Ishikawa (cell line): Measurements from ENCODE around the gene LRIT1.

Experiments
- CEBPB ChIP-seq: IDR thresholded peaks from 2 replicates; pipeline ENCODE4 v1.6.1; 2012
- CREB1 ChIP-seq: IDR thresholded peaks from 2 replicates; pipeline ENCODE4 v1.6.1; 2012; ENCODE audit warnings: low read depth
- EGR1 ChIP-seq: IDR thresholded peaks from 2 replicates; pipeline ENCODE4 v1.6.1; 2012
- EP300 ChIP-seq: IDR thresholded peaks from 2 replicates; pipeline ENCODE4 v1.6.1; 2012; ENCODE audit warnings: borderline replicate concordance
- FOXM1 ChIP-seq: IDR thresholded peaks from 2 replicates; pipeline ENCODE4 v1.6.1; 2012; ENCODE audit warnings: low read depth, borderline replicate concordance
- MAX ChIP-seq: IDR thresholded peaks from 2 replicates; pipeline ENCODE4 v1.6.1; 2012
- NFIC ChIP-seq: IDR thresholded peaks from 2 replicates; pipeline ENCODE4 v1.6.1; 2012
- RAD21 ChIP-seq: IDR thresholded peaks from 2 replicates; pipeline ENCODE4 v1.6.1; 2012; ENCODE audit warnings: low read depth
- TAF1 ChIP-seq: IDR thresholded peaks from 2 replicates; pipeline ENCODE4 v1.6.1; 2012; ENCODE audit warnings: low read depth, mild to moderate bottlenecking
- TCF12 ChIP-seq: IDR thresholded peaks from 2 replicates; pipeline ENCODE4 v1.6.1; 2012; ENCODE audit warnings: low read depth
- TEAD4 ChIP-seq: IDR thresholded peaks from 2 replicates; pipeline ENCODE4 v1.6.1; 2012
- USF1 ChIP-seq: IDR thresholded peaks from 2 replicates; pipeline ENCODE4 v1.6.1; 2012
- YY1 ChIP-seq: IDR thresholded peaks from 2 replicates; pipeline ENCODE4 v1.6.1; 2012; ENCODE audit warnings: low read depth
- ZBTB7A ChIP-seq: IDR thresholded peaks from 2 replicates; pipeline ENCODE4 v1.6.1; 2012; ENCODE audit warnings: low read depth
- TF ChIP-seq, protein P1 (sequence below): IDR thresholded peaks from 2 replicates; pipeline ENCODE4 v1.6.1; 2012; ENCODE audit warnings: low read depth, mild to moderate bottlenecking

LRIT1 gene

GRCh38 chr10:84237199-84238051, 3.9 kb downstream of the LRIT1 start:
- no peak for TF ChIP-seq TEAD4
- TF ChIP-seq EP300: no peak
- no peak for TF ChIP-seq EGR1
- TF ChIP-seq YY1: no peak
- TF ChIP-seq NFIC: no peak
- no peak for TF ChIP-seq TAF1
- no peak for TF ChIP-seq FOXM1
- TF ChIP-seq ZBTB7A: no peak
- no peak for TF ChIP-seq MAX
- TF ChIP-seq CREB1: no peak
- TF ChIP-seq, protein P1, sequence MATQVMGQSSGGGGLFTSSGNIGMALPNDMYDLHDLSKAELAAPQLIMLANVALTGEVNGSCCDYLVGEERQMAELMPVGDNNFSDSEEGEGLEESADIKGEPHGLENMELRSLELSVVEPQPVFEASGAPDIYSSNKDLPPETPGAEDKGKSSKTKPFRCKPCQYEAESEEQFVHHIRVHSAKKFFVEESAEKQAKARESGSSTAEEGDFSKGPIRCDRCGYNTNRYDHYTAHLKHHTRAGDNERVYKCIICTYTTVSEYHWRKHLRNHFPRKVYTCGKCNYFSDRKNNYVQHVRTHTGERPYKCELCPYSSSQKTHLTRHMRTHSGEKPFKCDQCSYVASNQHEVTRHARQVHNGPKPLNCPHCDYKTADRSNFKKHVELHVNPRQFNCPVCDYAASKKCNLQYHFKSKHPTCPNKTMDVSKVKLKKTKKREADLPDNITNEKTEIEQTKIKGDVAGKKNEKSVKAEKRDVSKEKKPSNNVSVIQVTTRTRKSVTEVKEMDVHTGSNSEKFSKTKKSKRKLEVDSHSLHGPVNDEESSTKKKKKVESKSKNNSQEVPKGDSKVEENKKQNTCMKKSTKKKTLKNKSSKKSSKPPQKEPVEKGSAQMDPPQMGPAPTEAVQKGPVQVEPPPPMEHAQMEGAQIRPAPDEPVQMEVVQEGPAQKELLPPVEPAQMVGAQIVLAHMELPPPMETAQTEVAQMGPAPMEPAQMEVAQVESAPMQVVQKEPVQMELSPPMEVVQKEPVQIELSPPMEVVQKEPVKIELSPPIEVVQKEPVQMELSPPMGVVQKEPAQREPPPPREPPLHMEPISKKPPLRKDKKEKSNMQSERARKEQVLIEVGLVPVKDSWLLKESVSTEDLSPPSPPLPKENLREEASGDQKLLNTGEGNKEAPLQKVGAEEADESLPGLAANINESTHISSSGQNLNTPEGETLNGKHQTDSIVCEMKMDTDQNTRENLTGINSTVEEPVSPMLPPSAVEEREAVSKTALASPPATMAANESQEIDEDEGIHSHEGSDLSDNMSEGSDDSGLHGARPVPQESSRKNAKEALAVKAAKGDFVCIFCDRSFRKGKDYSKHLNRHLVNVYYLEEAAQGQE: no peak
- TF ChIP-seq RAD21: no peak
- TF ChIP-seq CEBPB: no peak
- no peak for TF ChIP-seq TCF12
- TF ChIP-seq USF1: no peak

DNA sequence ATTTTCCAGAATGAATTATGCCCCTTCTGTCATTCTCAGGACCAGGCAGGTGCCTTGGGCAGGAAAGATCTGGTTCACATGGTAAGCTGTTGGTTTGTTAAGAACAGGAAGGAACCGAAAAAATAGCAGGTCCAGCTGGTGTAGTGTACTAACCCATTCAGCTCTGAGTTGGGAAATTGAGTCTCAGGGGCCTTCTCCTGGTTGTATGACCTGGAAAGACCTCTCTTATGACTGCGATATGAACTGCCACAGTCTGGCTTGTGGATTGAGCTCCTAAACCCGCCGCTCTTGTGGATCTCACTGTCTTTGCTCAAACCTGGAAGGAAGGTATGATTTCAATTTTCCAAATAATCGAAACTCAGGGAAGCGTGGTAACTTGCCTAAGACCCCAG, 4.5 kb downstream of the LRIT1 start:
- TF ChIP-seq FOXM1 (no peak), TAF1 (no peak), RAD21 (no peak), EGR1 (no peak), TEAD4 (no peak), ZBTB7A (no peak), MAX (no peak), YY1 (no peak), NFIC (no peak), USF1 (no peak)
- TF ChIP-seq, protein P1: no peak

- TF ChIP-seq ZBTB7A (no peak), EGR1 (no peak), MAX (no peak), CEBPB (no peak), USF1 (no peak), CREB1 (no peak), EP300 (no peak), YY1 (no peak), FOXM1 (no peak), TEAD4 (no peak), NFIC (no peak), TCF12 (no peak), RAD21 (no peak), TAF1 (no peak)
- TF ChIP-seq, protein P1: no peak
Observed at GRCh38 chr10:84235096-84235495, 6.2 kb downstream of the LRIT1 start.

DNA sequence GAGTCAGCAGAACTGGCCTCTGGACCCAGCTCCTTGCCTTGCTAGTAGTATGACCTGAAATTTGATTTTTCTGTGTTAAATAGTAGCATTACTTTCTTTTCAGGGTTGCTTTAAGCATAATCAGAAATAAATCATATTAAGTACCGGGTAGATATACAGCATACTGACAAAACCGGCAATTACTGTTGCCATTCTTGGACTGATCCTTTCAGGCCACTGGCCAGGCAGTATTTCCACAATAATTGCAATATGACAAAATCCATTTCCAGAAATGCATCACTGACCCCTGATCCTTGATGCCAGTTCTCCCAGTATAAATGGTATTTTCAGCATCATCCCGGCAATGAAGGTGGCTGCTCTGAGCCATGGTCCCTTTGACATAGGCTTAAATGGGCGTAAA, 6.9 kb downstream of the LRIT1 start:
- TF ChIP-seq EGR1: no peak
